T-helper 1 cell (primary cell): Measurements from ENCODE around the gene EVA1B.

Experiments used
- DNase-seq, 5 donors: peaks; one replicate each; pipeline ENCODE4 v3.0.0-alpha.2; 2012 to 2020

EVA1B gene

GRCh38 chr1:36346741-36347370, 23.4 kb upstream of the EVA1B start:
- no peak for DNase-seq

DNA sequence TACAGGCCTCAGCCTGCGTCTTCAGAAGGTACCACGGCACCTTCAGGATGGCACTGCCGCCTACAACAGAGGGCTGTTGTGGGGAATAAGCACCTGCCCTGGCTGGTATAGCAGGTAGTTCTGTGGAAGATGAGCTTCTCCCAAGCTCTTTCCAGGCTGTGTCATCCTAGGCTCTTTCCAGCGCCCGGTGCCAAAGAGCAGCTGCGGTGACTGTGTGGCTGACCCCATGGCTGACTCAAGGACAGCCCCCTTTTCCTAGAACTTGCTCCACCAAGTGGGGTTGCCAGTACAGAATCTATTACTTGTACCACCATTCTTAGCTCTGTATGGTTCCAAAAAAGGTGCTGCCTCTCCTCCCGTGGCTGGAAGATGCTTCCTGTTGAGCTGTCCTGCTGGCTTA, 21.9 kb upstream of the EVA1B start:
- DNase-seq: no peak

DNA sequence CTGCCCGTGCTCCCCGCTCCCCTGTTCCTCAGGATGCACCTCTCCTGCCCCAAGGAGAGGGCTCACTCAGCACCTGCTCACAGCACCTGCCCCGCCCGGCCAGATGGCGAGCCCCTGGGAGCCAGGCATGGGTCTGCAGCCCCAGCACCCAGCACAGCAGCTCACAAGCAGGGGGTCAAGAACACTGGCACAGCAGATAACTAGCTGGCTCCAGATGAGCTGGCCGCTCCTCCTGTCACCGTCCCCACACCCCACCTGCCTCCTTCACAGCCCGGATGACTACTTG, 20.9 kb upstream of the EVA1B start:
- no peak for DNase-seq

GRCh38 chr1:36343651-36344394, 20.4 kb upstream of the EVA1B start:
- DNase-seq: no peak

DNA sequence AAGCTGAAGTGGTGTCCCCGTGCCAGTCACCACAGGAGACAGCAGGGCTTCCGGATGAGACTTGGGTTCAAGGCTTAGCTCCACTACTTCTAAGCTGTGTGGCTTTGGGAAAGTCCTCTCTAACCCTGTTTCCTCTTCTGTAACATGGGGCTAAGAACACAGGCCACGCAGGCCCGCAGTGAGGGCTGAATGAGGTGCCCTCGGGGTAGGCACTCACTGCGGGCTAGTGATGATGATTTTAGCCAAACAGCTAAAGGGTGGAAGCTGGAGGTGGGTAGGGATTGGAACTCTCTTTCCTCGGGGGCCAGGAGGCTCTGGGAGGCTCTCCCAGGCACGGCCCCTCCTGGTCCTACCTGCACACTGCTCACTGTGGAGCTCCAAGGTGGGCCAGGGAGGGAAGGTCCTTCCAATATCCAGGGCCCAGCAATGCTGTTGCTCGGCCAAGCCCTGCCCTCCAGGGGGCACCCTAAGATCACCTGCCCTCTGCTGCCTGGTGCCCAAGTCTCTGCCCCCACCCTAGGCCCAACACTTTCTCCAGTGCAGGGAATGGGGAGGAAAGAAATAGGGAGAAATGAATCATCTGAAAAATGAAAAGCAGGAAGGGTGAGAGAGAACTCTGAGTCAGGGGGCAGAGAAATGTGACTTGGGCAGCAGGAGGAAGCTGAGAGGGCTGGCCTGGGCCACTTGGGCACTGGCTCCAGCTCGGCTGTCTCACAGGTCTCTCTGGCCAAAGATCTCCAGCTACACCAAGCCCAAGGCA, 19.2 kb upstream of the EVA1B start:
- peak in 4 of 5 donors; percentile 40 to 56 (median 49) for DNase-seq

DNA sequence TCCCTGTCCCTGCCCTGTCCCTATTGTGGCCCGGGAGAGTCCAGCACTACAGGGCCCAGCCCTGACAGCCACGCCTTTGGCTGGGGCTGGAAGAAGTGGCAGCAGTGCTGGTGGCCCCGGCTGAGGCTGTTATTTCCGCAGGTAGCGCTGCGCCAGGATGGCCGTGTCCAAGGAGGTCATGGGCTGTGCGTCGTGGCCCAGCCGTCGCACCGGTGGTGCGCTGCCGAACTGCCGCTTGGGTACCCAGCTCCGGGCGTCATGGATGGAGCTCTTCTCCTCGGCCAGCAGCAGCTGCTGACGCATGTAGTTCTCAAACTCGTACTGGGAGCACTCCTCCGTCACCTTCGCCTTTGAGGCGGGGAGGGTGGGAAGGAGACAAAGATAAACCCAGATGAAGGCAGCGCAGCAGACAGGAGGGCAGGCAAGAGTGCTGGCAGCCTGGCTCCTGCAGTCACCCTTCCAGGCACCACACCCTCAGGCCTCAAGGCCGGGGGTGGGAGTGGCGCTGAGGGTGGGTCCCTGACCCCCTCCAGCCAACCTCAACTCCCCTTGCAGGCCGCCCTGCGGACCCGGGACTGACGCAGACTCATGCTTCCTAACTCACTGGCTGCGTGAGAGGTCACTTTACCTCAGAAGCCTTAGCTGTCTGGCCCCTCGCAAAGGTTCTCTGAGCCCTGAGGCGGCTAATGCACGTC, 18.3 kb upstream of the EVA1B start:
- no peak for DNase-seq

DNA sequence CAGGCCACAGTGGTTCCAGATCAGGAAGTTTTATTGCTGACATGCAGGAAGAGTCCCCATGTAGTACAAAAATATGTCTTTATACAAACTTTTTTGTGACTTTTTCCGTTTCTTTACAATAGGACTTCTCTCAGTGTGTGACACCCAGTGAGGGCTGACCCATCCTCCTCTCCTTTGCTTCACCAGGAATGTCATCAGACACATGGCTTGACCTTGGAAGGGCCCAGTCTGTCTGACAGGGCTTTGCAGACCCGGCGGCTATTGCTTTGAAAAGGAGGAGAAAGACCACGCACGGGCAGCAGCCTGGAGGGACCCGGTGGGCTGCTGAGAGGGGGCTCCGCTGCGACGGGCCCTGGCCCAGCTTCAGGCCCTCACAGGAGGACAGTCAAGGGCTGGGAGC, 16.2 kb upstream of the EVA1B start:
- DNase-seq: no peak

GRCh38 chr1:36339215-36339614, 15.8 kb upstream of the EVA1B start:
- DNase-seq: no peak

DNA sequence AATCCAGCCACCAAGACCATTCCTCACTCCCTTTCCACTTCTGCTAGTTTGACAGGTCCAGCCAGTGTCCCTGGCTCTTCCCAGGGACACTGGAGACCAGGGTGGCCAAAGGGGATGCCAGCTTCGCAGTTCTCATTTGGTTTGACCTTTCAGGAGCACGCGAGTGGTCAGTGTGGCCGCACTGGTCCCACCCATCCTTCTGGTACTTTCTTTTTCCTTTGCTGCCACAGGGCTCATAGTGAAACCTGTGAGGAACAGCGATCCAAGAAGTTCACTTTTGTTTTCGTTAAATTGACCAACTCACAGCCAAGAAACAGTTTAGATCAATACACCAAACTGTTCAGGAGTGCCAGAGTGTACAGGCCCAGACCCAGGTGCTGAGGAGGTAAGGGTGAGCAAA, 14.4 kb upstream of the EVA1B start:
- DNase-seq: no peak

GRCh38 chr1:36330940-36331339, 7.5 kb upstream of the EVA1B start:
- DNase-seq: no peak

DNA sequence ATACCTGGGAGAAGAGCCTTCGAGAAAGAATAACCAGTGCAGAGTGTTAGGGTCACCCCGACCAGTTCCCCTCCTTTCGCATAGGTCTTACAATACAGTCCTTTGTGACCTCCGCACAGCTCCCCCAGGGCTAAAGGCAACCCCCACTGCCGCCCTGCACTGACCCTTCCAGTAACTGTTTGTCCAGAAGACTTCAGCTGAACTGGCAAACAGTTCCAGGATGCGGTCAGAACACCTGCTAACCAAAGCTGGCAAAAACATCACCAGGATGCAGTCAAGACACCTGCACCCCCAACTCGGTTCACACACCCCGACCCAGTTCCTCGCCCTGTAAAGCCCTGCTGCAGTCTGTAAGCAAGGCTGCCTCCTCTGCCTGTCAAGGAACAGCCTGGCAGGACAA, 6.4 kb upstream of the EVA1B start:
- DNase-seq: no peak

DNA sequence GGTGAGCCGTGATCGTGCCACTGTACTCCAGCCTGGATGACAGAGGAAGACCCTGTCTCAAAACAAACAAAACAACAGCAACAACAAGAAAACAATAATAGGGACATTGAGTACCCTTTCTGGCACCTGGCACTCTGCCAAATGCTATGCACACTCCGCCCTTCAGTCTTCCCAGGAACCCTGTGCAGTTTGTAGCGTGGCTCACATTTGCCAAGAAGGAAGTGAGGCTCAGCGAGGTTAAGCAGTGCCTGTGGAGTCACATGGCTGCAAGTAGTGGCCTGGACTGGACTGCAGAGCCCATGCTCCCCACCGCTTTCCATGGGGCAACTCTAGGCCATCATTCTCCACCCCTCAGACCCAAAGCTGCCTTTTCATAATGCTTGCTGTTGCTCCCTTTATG, 5.3 kb upstream of the EVA1B start:
- DNase-seq: no peak

DNA sequence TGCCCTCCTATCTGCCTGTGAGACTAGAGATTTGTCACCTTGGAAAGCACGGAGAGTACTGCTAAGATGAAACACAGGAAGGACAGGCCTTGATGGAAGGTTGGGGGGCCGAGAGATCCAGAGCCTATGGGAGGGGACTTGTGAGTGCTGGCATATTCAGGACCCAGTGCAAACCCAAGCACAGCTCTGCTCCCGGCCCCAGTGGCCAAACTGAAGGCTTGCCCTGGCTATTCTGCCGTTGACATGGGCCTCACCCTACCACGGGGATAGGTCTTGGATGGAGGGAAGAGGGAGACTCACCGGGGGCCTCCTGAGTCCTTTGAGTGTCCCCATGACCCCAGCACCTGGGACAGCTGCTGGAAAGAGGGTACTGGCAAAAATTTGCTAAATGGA, 4.6 kb upstream of the EVA1B start:
- DNase-seq: no peak

DNA sequence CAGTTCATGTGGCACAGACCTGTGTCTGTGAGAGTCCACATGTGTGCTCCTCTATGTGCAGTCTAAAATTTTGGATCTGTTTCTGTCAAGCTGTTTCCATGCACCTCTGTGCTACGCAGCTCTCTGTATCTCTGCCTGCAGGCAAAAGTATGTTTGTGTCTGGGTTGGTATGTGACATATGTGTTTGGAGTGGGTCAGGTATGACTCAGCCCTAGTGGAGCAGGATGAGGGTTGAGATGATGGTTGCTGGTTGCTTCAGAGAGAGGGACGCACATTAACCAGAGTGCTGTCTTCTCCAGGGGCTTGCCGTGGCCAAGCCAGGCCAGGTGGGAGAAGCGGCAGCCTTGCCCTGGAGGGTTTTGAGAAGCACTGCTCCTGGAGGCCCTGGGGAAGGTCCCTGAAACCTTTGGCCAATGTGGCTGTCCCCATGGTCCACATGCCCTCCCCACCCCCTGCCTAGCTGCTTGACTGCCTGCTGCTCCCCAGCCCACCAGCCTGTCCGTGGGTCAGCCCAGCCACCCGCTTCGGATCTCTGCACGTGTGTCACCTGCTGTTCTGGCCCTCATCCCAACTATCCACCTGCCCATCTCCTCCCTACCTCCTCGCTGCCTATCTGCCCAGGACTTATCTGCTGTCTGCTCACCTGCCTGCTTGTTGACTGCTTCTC, 4.1 kb upstream of the EVA1B start:
- peak in 1 of 5 donors; percentile 26 for DNase-seq

GRCh38 chr1:36326499-36326898, 3.1 kb upstream of the EVA1B start:
- DNase-seq: no peak

GRCh38 chr1:36324353-36324703, 883 bp upstream of the EVA1B start:
- DNase-seq: no peak

DNA sequence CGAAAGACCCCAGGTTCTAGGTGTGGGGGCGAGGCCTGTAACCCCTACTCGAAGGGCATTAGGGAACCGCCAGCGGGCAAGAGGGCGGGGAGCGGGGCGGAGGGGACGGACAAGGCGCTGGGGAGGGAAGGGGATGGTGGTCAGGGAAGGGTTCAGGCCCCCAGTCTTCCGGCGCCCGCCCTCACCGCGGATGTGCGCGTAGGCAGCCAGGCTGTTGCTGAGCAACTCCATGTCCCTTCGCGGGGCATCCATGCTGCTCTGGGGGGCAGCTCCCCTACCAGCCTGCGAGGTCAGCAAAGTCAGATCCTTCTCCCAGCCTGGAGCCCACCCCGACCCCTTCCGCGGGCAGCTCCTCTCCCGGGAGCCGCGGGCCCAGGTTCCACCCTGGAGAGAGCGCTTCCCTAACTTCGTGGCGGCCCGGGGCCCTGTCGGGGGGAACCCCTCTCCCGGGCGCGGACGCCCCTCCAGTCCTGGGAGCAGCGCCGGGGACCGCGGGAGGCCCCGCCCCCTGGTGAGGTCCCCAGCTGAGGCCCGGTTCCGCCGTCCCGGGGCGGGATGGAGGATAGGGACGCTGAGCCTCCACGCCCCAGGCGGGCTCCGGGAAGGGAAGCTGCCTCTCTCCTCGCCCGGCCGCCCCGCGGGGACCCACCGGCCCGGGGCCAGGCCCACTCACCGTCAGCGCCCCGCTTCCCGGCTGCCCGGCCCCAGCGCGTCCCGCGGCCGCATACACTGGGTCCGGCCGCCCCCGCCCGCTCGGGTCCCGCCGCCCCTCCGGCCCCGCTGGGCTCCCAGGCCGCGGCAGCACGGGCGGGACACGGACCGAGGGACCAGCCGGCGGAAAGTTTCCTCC, 434 bp downstream of the EVA1B start:
- peak in 2 of 5 donors; percentile 41 to 43 for DNase-seq

- DNase-seq: no peak
Observed at GRCh38 chr1:36322041-36322785, 1.2 kb downstream of the EVA1B start.

GRCh38 chr1:36321119-36321951, 2.1 kb downstream of the EVA1B start:
- peak in 1 of 5 donors; percentile 36 for DNase-seq

DNA sequence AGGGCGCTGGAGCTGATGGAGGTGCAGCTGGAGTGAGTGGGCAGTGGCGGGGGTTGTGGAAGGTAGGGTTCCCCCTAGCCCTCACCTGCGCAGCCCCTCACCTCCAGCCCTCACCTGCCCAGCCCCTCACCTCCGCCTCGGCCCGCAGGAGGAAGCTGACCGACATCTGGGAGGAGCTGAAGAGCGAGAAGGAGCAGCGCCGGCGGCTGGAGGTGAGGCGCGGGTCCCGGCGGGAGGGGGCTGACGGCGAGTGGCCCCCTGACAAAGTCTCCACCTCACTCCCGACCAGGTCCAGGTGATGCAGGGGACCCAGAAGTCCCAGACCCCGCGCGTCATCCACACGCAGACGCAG, 2.7 kb downstream of the EVA1B start:
- DNase-seq: no peak
